ENCODE results near the gene CPNE4.

CPNE4 gene

GRCh38 chr3:131880948-131881347 is 153.9 kb downstream of the CPNE4 start:
- no peak for DNase-seq (ENCODE audit: low spot score)

- no peak for DNase-seq (ENCODE audit: low spot score)
Measured at GRCh38 chr3:131868203-131868602, 166.6 kb downstream of the CPNE4 start.

- no peak for DNase-seq (ENCODE audit: low spot score)
Measured at GRCh38 chr3:131856171-131856570, 178.6 kb downstream of the CPNE4 start.

- no peak for DNase-seq (ENCODE audit: low spot score)
Measured at GRCh38 chr3:131850223-131850622, 184.6 kb downstream of the CPNE4 start.

- DNase-seq (ENCODE audit: low spot score) = no peak
Measured at GRCh38 chr3:131849616-131850015, 185.2 kb downstream of the CPNE4 start.

GRCh38 chr3:131847966-131848510 is 186.8 kb downstream of the CPNE4 start:
- no peak for DNase-seq (ENCODE audit: low spot score)

- DNase-seq (ENCODE audit: low spot score) = no peak
Measured at GRCh38 chr3:131846296-131846924, 188.4 kb downstream of the CPNE4 start.

GRCh38 chr3:131843174-131843573 is 191.6 kb downstream of the CPNE4 start:
- DNase-seq (ENCODE audit: low spot score) = no peak

GRCh38 chr3:131840156-131840797 is 194.5 kb downstream of the CPNE4 start:
- no peak for DNase-seq (ENCODE audit: low spot score)

- DNase-seq (ENCODE audit: low spot score) = no peak
Measured at GRCh38 chr3:131835906-131836305, 198.9 kb downstream of the CPNE4 start.

- DNase-seq (ENCODE audit: low spot score) = no peak
Measured at GRCh38 chr3:131831608-131832007, 203.2 kb downstream of the CPNE4 start.

- DNase-seq (ENCODE audit: low spot score) = no peak
Measured at GRCh38 chr3:131821191-131821762, 213.5 kb downstream of the CPNE4 start.

GRCh38 chr3:131819381-131820055 is 215.3 kb downstream of the CPNE4 start:
- DNase-seq (ENCODE audit: low spot score) = no peak

GRCh38 chr3:131812433-131812832 is 222.4 kb downstream of the CPNE4 start:
- no peak for DNase-seq (ENCODE audit: low spot score)

GRCh38 chr3:131811481-131811880 is 223.3 kb downstream of the CPNE4 start:
- DNase-seq (ENCODE audit: low spot score) = no peak

- no peak for DNase-seq (ENCODE audit: low spot score)
Measured at GRCh38 chr3:131807822-131808221, 227.0 kb downstream of the CPNE4 start.

- no peak for DNase-seq (ENCODE audit: low spot score)
Measured at GRCh38 chr3:131806736-131807135, 228.1 kb downstream of the CPNE4 start.

- DNase-seq (ENCODE audit: low spot score) = no peak
Measured at GRCh38 chr3:131804565-131805133, 230.2 kb downstream of the CPNE4 start.

- DNase-seq (ENCODE audit: low spot score) = no peak
Measured at GRCh38 chr3:131803113-131803512, 231.7 kb downstream of the CPNE4 start.

- DNase-seq (ENCODE audit: low spot score) = no peak
Measured at GRCh38 chr3:131802029-131802428, 232.8 kb downstream of the CPNE4 start.

GRCh38 chr3:131801566-131801965 is 233.2 kb downstream of the CPNE4 start:
- no peak for DNase-seq (ENCODE audit: low spot score)

- DNase-seq (ENCODE audit: low spot score) = no peak
Measured at GRCh38 chr3:131797776-131798175, 237.0 kb downstream of the CPNE4 start.

Measured in iPS-NIHi11 (cell line).